Measurements from ENCODE around the gene NOX3.
"Not testable (repeated sequence)": the region's sequence is repeated elsewhere in the genome, so short reads cannot be mapped to it uniquely, and the experiment has no call there.

The NOX3 gene, protein sequence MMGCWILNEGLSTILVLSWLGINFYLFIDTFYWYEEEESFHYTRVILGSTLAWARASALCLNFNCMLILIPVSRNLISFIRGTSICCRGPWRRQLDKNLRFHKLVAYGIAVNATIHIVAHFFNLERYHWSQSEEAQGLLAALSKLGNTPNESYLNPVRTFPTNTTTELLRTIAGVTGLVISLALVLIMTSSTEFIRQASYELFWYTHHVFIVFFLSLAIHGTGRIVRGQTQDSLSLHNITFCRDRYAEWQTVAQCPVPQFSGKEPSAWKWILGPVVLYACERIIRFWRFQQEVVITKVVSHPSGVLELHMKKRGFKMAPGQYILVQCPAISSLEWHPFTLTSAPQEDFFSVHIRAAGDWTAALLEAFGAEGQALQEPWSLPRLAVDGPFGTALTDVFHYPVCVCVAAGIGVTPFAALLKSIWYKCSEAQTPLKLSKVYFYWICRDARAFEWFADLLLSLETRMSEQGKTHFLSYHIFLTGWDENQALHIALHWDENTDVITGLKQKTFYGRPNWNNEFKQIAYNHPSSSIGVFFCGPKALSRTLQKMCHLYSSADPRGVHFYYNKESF

DNA sequence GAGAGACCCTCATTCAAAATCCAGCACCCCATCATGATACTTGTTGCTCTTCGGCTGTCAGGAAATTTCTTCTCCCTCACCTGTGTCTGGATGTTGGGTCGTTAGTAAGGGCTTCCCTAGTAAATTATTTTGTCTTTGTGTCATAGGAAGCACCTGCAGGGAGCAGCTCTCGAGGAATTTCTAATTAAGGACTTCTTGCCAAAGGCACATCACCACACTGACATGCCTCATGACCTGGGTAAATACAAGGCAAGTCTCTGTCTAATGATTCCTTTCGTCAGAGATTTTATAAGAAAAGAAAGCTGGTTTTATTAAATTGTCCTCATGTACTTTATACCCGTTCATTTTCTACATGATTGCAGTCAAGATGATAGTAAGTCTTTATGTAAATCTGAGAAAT lies at the start of gene NOX3:
NOX3 (minus strand) TSS at position 74 of the 400 bp plus-strand sequence; CDS start at position 35, 39 bp downstream.
- no peak for DNase-seq

DNA sequence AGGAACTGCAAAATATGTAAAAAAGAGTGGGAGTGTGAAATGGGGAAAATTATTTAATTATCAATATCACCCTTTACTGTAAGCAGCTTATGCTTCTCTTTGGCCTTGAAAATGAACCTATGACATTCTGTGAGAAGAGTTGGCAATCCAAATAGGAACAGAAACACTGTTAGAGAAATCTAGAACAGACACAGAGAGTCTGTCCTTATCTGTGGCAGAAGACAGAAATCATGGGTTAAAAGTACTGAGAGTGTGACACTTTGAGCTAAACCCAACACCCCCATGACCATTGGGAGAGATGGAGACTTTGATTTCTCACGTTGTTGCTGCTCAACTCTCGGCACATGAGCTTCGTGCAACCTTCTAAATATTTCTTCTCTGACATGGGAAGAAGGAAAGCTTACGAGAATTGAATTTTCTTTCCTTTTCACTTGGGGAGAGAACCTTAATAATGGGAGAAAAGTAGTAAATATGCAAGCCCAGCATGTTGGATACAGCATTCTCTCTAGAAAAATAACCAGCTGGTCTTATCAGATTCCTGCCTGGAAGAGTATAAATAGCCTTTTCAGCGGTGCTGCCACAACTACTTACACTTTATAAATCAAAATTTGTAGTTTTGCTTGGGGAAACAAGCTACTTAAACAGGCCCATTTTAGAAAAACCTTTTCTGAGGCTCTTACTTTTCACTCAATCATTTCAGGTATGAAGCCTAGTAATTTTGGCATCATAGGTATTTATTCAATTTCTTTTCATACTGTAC lies 49.4 kb upstream of the NOX3 start:
- DNase-seq, result no peak

DNA sequence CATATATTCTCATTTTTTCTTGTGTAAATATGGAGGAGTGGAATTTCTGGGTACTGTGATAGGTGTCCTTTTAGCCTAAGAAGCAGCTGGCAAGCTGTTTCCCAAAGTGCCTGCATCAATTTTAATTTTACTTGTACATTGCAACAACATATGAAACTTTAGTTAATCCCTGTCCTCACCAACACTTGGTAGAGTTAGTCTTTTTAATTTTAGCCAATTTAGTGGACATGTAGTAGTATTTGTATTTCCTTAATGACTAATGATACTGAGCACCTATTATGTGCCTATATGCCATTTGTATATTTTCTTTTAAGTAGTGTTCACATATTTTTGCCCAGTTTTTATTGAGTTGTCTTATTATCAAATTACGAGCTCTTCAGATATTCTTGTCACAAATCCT lies 46.8 kb upstream of the NOX3 start:
- DNase-seq, result no peak

DNA sequence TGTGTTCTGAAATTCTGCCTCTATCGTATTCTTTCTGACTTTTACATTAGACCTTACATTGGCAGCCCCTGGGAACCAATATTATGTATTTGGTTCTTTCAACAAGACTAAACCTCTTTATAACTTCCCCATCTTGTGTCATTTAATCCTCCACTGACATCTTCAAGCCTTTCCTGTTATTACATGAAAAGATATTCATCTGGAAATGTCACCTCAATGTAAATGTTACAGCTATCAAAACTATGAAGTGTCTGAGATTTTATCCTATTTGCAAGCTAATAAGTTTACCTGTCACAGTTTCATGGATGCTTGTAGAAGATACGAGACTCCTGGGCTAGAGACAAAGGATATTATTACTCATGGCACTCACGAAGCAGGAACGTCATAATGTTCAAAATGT lies 43.9 kb upstream of the NOX3 start:
- DNase-seq, result no peak

DNA sequence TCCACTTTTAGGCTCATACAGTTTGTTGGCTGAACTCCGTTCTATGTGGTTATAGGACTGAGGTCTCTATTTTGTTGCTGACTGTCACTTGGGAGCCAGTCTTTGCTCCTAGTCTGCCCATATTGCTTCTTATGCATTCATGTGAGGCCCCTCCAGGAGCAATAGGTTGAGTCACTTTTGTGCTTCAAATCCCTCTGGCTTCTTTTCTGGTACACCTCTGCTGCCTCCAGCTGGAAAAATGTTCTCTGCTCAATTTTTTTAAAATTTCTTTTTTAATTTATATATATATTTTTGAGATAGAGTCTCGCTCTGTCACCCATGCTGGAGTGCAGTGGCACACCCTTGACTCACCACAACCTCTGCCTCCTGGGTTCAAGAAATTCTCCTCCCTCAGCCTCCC lies 42.7 kb upstream of the NOX3 start:
- DNase-seq, result no peak

DNA sequence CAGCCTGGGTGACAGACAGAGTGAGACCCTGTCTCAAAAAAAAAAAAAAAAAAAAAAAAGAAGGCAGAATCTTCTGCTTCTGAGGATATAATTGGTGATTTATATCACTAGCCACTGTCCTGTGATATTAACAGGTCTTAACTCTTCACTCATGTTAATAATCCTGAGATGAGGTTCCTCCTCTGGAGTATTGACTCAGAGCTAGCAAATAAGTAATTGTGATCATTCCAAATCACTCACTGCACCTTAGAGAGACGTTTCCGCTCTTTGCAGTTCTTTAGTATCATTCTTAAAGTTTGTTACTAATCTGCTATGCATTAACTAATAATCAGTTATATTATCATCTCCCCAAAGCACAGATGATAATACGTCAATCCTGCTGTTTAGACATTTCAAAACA lies 41.6 kb upstream of the NOX3 start:
- no peak for DNase-seq

DNA sequence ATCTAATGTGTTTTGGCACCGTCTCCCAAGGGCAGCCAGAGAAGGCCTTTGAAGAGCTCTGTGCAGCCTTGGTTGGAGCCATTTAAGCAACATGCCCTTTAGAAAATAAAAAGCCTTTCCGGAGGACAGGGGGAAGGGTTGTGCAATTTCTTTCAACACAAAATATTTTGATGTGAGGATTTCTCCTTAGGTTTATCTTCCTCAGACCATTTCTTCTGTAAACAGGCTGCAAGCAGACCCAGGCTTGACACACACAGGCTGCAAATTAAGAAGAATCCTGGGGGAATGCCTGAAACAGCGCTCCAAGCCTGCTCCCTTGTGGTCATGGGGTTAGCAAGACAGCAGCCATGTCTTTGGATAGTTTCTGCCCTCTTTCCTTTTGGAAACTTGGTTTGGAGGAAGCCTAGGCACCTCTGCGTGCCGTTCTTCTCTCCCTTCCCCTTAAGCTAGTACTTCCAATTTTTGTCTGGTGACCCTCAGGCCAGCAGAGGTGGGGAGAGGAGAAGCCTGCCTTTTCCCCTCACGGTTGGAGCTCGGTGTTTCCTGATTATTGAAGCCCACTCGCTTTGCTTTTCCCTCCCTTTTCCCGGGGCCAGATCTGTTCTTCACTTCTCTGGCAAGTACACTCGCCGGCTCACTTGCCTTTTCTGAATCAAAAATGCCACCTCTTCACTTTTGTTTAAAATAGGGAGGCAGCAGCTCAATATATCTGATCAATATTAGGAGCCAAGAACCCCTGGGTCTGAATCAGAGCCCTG lies 39.6 kb upstream of the NOX3 start:
- peak; percentile 2 to 6 for DNase-seq

DNA sequence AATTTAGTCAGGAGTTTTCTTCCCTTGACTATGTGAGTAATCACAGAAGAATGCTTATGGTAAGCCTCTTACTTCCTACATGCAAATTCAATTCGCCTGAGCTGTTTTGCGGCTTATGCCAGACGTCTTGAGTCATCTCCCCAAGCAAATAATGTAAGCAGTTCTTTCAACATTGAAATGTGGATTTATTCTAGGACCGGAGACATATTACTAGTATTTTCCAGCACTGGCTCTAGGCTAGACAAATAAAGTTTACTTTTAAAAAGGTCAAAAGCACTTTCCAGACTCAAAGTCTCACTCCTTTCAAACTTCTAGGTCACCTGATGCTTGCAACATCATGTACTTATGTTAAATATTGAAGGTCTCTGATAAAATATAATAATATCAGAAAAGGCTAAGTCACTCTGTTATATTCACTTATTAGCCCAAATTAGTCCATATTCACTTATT lies 38.1 kb upstream of the NOX3 start:
- no peak for DNase-seq

DNA sequence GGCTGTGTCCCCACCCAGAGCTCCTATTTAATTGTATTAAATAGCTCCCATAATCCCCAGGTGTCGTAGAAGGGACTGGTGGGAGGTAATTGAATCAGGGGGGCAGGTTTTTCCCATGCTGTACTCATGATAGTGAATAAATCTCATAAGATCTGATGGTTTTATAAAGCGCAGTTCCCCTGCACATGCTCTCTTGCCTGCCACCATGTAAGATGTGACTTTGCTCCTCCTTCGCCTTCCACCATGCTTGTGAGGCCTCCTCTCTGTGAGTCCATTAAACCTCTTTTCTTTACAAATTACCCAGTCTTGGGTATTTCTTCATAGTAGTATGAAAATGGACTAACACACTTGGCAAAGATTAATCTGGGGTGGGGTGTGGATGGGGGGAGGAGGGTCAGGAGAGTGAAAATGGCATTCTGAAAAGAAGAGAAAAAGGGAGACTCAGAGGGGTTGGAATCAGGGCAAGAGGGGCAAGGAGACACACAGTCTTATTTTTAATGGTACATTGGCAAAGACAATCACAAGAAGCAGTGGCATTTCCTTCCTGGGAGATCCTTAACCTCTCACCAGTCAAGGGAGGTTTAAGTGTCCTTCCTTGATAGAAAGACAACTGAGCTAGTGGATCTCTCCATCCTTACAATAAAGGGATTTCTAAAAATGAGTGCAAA lies 37.5 kb upstream of the NOX3 start:
- DNase-seq, result no peak

DNA sequence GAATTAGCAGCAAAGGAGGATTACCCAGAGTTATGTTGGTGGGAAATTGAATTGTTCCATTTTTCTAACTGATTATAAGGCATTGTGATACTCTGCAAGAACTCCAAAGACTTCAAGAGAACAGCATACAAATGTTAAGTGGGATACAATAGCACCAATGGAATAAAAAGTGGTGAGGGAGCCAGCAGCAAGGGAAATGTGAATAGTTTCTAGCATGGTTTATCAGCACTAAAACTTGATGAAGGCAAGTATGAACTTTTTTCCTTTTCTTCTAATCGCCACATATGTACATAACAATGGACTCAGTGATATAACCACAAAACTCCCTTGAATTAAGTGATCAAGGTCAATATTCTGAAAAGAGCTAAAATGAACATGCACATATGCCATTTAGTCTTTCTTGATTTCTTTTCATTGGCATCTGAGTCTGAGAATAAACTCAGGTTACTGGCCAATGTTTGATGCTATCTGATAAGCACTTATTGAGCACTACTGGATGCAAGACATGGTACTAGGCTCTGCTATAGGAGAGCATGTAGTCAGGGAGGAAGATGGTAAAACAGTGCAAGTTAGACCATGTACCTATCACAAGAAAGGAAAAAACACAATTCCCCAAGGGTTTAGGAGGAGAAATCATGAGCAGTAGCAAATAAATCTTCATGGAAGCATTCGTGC lies 36.6 kb upstream of the NOX3 start:
- no peak for DNase-seq

DNA sequence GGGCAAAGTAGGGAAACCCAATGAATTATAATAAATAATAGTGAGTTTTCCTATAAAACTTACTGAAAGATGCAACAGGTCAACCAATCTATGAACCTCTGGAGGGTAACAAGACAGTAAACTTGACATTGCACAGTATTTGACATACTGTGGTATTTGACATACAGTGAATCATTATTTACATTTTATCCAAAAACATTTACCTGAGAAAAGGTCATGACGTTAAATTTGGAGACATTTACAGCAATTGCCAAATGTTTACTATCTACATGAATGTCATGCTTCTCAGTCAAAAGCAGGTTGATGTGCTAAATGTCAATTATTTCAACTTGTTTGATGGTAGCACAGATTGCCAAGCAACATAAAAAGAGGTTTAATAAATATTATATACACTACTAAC lies 35.8 kb upstream of the NOX3 start:
- no peak for DNase-seq

DNA sequence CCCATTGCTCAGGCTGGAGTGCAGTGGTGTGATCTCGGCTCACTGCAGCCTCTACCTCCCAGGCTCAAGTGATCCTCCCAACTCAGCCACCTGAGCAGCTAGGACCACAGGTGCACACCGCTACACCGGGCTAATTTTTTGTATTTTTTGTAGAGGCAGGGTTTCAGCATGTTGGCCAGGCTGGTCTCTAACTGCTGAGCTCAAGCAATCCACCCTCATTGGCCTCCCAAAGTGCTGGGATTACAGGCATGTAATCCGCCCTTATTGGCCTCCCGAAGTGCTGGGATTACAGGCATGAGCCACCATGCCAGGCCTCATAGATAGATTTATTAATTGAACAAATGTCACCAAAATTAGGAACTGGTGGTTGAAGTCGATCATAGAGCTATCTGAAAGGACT lies 32.6 kb upstream of the NOX3 start:
- DNase-seq, result not testable (repeated sequence)

DNA sequence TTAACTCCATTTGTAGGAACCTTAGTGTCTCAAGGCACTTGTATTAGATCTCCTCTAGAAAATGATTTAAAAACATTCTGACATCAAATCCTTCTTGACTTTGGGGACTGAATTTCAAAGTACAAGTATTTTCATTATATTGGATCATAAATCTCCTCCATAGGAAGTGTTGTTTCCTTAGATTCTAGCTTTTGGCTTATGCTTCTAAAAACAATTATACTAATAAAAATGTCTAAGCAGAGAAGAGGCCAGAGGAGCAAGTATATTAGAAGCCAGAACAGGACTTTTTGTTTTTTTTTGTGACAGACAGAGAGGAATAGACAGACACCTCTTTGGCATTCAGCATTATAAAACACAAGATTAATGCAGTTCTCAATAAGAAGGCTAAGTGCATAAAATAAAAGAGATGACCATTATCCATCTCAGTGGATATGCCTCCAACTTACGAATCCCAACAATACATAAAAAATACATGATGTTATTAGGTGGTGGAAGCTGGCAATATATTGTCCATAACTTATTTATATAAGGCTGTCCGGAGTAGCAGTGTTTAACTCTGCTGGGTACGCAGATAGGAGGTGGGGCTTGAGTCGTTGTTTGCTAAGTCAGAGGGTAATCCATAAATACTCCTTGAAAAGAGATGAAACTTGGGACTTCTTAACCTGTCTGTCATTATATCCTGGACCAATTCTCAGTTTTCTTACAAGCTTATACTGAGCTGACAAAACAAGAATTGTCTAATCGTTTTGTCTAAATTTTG lies 31.9 kb upstream of the NOX3 start:
- no peak for DNase-seq

DNA sequence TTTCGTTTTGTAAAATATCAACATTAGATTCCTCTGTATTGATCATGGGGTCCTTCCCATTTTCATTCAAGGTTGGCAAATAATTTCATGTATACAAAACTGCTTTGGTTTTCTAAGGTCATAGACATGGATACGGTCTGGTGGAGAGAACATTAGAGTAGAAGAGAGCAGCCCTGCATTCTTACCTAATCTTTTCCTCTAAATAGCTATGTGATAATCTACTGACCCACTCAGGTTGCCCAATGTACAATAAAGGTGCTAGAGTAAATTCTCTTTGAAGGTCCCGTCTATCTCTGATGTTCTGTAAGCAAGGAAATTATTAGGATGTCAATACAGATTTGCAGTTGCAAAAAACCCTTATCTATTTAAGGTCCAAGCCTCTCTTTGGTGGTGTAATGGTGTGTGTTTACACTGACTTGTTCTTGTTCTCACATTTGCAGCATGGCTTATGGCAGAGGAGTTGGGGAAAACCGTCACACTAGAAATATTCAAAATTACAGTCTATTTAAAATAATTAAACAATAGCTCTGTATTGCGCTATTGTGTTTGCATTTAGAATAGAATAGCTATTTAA lies 31.2 kb upstream of the NOX3 start:
- DNase-seq, result no peak

DNA sequence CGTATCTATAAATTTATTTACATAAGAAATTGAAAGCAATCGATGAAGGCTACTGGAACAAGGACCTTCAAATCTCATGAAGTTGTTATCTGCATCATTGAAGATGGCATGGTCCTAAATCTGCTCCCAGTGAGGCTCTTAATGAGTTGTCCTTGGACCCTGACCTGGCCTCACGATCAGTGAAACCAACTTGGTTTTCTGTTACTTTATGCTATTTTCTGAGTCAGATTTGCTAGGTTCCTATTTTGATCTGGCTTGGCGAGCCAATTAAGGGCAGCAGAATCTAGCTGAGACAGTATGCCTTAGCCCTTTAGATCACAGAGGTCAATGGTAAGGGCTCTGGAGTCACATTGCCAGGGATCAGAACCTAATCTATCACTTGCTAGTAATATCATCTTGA lies 30.1 kb upstream of the NOX3 start:
- DNase-seq, result no peak

DNA sequence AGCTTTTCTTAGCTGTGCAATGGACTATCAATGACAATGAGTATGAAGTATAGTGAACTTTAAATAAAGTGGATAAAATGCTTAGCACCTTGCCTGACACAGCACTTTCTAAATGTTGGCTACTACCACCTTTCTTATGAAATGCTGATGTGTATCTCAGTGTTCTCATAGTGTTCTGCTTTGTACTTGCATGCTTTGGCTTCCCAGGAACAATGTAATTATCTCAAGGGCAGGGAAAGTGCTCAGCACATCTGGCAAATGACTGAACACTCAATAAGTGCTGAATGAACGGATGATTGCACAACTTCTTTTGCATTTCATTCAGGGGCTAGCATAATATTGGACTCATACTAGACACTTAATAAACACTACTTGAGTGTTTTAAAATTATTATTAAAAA lies 28.2 kb upstream of the NOX3 start:
- no peak for DNase-seq

DNA sequence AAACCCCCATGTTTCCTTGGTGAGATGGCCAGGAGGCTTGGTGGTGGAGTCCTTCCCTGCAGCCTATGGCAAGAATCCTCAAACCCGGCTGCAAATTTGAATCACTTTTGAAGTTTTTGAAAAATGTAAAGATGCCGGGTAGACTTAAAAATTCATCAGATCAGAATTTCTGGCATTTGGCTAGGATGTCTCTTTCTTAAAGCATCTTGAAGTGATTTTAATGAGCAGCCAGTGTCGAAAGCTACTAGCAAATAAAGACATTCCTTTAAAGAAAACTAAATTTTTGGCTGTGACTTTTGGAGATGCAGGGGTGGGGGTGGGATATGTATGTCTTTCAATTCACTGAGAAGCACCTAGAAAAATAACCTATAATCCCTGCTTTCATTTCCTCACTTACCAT lies 25.6 kb upstream of the NOX3 start:
- DNase-seq, result no peak

DNA sequence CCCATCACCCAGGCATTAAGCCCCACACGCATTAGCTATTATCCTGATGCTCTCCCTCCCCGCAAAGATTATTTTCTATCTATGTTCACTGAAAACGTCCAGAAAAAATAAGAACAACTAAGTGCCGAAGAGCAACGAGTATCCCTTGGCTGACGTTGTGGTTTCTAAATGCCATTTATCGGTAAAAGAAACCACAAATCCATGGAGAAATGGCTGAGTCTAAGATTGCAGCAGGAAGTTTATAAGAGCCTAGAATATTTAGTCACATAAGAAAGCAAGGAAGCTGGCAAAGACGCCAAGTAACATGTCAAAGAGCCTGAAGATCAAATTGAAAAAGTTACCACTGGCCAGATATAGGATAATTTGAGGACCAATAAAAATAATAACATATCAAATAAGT lies 18.1 kb upstream of the NOX3 start:
- no peak for DNase-seq

DNA sequence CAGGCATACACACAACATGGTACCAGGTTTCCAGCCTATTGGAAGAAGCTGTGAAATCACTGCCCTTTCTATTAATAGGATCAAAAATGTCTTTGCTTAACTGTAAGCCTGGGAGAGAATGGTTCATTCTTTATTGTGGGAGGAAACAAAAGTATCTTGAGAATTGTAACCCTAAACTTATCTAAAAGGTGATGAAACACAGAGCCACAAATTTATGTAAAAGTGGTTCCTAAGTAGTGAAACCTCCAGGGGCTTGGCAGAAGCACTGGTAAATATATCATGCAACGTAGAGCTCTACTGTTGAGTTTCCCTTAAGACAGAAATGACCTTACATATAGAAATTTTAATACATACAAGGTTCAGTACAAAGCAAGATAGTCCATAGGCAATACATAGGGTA lies 17.2 kb upstream of the NOX3 start:
- DNase-seq, result no peak

DNA sequence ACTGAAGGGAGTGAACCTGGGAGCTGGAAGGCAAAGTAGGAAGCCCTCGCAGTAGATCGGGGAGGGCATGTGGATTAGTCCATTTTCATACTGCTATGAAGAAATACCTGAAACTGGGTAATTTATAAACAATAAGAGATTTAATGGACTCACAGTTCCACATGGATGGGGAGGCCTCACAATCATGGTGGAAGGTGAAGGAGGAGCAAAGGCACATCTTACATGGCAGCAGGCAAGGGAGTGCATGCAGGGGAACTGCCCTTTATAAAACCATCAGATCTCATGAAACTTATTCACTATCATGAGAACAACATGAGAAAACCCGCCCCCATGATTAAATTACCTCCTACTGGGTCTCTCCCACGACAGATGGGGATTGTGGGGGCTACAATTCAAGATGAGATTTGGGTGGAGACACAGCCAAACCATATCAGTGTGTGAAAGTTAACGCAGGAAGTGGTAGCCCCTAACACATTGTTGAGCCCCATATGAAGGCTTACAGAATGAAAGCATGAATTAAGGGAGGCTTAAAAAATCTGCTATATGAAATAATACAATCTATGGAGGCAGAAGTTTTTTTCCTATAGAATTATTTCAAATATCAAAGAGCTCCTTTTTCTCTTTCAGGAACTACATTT lies 15.5 kb upstream of the NOX3 start:
- DNase-seq, result not testable (repeated sequence)

All from hippocampal formation (tissue), 2 donors.